GM12801 (cell line): ENCODE results near the gene PDE6D.

ENCODE experiments used
- CTCF ChIP-seq: IDR thresholded peaks from one replicate; pipeline ENCODE4 v1.5.1; 2011; ENCODE audit warnings: control low read depth; ENCODE audit not compliant: insufficient read length; ENCODE audit errors: extremely low read depth

The PDE6D gene

DNA sequence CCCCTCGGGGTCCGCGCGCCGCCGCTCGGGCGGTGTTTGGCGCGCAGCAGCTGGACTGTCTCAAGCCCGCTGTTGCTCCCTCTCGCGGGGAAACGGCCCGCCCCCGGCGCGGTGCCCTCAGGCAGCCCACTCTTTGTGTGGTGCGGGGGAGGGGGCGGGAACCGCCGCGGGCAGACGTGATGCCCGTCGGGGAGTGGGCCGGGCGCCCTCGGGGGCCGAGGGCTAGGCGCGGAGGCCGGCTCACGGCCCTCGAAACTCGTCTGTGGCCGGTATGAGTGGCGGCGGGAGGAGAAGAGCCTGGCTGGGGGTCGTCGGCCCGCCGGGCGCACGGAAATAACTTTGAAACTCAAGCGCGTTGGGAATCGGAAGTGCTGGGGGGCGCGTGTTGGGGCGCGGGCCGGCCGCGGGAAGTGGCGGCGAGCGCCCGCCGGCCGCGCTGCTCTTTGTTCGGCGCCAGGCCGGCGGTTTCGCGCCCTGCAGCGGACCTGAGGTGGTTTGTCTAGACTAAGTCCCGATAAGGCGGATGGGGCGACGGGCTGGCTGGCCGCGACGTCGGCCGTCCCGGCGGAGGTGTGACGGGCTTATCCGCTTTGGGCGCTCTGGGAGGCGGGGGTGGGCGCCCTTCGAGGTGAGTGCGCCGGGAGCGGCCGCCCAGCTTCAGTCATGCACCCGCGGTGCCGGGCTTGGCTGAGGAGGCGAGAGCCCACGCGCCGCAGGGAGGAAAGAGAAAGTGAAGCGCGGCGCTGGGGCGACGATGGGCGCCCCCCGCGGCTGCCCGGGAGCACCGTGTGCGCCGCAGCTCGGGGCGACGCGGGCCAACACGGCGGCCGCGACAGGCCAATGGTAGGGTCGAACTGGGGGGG is 72.1 kb downstream of the PDE6D start:
- no peak for TF ChIP-seq CTCF

DNA sequence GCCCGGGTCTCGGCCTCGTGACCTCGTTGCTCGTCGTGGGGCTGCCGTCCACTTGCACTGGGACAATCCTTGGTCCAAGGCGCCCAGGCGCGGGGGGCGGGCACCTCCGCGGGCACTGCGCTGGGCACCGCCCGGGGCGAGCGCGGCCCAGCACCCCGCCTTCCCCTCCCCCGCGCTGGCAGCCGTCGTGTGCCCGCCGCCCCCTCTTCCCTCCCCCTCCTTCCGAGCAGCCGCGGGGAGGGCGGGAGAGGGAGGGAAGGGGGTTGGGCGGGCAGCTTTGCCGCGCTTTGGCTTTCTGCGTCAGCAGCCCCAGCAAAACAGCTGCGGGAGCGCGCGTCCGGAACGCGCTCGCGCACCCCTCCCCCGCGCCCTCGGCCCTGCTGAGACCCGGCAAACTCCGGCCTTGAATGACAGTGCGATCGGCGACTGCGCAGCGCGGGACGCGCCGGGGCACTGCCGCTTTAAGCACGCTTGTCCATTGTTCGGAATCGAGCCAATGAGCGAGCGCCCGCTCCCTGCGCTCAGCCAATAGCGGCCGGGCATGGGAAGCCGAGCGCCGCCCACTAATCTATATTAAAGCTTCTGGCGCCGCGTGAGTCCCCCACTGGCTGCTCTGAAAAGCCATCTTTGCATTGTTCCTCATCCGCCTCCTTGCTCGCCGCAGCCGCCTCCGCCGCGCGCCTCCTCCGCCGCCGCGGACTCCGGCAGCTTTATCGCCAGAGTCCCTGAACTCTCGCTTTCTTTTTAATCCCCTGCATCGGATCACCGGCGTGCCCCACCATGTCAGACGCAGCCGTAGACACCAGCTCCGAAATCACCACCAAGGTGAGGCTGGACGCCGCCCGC is 72.9 kb downstream of the PDE6D start, which contains the start of gene PTMA:
PTMA (plus strand) TSS at position 599 of the 846 bp plus-strand sequence; CDS start at position 781, 182 bp downstream.
- TF ChIP-seq CTCF: no peak

- TF ChIP-seq CTCF: no peak
Measured at GRCh38 chr2:231707625-231707926, 73.5 kb downstream of the PDE6D start.

DNA sequence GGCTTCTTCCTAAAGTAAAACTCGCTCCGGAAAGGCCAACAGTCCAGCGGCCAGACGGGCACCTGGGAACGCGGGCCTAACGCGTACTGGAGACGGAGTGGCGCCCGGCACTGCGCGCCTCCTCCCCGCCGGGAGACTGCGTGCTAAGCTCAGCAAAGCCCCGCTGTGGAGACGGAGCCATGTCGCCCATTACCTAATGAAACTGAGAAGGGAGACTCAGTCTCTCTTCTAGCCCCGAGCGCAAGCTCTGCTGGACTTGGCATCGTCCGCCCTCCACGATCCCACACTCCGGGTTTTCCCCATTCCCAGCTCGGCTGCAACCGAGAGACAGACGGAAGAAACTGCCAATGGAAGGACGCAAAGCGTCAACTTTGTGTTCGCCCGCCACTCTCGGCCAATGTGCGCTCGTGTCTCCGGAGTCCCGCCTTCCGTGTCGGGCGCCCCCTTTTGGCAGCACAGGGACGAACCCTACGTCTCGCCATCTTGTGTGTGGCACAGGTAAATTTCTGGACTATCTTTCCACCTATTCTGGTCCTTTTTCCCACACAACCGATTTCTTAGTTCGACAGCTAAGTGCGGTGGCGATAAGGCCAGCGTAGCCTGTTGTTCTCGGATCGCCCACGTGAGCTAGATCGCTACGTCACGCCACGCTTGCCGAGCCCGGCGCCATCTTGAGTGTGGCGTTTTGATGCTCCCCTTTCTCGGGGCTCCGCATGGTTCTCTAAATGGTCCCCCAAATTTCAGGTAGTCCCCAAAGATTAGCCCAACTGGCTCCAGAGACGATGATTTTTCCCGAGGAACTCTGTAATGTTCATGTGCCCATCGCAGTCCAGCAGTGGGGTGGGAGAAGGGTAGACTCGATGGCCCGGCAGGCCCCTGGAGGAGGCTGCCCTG is 74.1 kb downstream of the PDE6D start:
- peak; percentile 70 for TF ChIP-seq CTCF

DNA sequence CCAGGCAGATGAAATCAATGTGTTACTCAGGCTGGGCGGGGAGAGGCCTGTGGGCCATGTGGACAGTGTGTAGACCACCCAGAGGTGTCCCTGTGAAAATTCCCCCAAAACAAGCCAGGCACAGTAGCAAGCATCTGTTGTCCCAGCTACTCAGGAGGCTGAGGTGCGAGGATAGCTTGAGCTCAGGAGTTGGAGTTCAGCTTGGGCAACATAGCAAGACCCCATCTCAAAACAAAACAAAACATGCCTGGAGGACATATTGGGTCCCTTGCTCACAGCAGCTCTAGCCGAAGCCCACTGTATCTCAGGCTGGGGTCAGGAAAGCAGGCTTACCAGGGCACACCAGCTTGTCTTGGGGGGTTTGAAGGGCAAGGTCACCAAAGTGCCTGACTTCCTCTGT is 77.1 kb downstream of the PDE6D start:
- no peak for TF ChIP-seq CTCF

DNA sequence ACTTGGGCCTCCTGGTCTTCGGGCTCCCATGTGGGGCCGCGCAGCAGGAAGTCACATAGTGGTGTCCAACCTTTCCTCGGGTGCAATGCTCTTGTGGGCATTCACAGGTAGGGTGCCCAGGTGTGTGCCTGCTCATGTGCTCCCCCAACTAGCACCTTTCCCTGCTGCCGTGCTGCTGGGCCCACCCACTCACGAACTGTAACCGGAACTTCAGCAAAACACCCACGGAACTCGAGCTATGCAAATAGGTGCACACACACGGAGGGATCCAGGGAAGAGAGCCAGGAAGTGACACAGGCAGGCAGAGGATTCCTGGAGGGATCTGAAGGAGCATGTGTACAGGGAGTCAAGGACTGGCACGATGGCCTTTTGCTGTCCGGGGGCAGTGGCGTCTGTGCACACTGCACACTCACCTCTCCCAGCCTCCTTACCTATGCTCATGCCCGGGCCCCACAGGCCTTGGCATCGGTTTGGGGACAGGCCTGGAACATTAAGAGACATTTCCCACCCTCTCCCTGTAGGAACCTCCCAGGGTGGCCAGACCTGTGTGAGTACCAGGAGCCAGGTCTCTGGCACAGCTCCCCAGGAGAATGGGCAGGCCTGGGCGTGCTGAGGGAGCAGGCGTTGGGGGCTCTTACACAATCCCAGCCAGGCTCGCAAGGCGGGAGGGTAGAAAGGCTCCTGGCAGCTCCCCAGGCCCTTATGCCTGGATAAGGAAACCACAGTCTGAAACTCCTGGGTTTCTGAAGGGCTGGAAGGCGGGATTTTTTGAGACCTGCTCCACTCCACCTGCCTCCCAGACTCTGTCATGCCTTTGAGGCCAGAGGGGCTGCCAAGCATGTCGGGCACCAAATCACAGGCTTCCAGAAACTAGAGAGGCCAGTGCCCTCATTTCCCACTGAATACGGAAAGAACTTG is 79.4 kb downstream of the PDE6D start:
- TF ChIP-seq CTCF: no peak
